ENCODE results near the gene PAQR5. TPM values are rescaled to one million over a fixed set of nuclear protein-coding genes. Genes with fewer than 3 reads are reported as not detected.

The PAQR5 gene
- total and polyA plus RNA-seq, 2 donors (not counting 3 experiments of a cell fraction or from before 2014, with no cell fraction given), result 0.08 to 0.09 TPM

- no peaks in the 10 kb centered on the region for H3K4me1 ChIP-seq (ENCODE audit: control insufficient read depth, extremely low read depth, insufficient read depth, low read length)
- DNase-seq (ENCODE audit: low read depth, low spot score) (no peak), FAIRE-seq (no peak)
- intact Hi-C loops (cut with micrococcal nuclease), result no loop called here
- no peak overlapping the region for H3K9ac ChIP-seq (replicated peaks; ENCODE audit: extremely low read depth, insufficient read depth, low read length)
- no peaks in the 10 kb centered on the region for H3K79me2 ChIP-seq (ENCODE audit: control insufficient read depth, insufficient read depth, low read length)
- no peaks in the 10 kb centered on the region for H3K9me1 ChIP-seq (replicated peaks; ENCODE audit: control insufficient read depth, extremely low read depth, insufficient read depth, low read length)
- dilution Hi-C loops (cut with MboI; ENCODE audit: extremely low pct_ligation_motif_present, low sequenced_read_pairs), result no loop called here
- no peak overlapping the region for H3K4me2 ChIP-seq (ENCODE audit: insufficient read depth, low read length)
- CTCF ChIA-PET, result interaction anchor here (0.7 kb wide), 1 partner anchor 185 kb away, joined by 3 read pairs; no protein-coding TSS in a partner anchor
- BruUV-seq (replicated peaks), result no TSS peak
- H3K9me3 ChIP-seq (replicated peaks; ENCODE audit: control insufficient read depth, insufficient read depth, low read length), result no peaks in the 10 kb centered on the region
- H3K27ac ChIP-seq (ENCODE audit: insufficient read depth, low read depth, low read length), result no peak overlapping the region
- H3K36me3 ChIP-seq (ENCODE audit: control insufficient read depth in 2 of 2, extremely low read depth in 1 of 2, insufficient read depth in 2 of 2, low read length in 2 of 2), result no peaks in the 10 kb centered on the region
- TF ChIP-seq POLR2AphosphoS5 (IDR thresholded peaks at IDR 0.05; ENCODE audit: insufficient read depth, low read depth, low read length), result no peak
- TF ChIP-seq MYC (IDR thresholded peaks at IDR 0.05; ENCODE audit: low read depth, low read length), result no peak
- TF ChIP-seq, protein P1, sequence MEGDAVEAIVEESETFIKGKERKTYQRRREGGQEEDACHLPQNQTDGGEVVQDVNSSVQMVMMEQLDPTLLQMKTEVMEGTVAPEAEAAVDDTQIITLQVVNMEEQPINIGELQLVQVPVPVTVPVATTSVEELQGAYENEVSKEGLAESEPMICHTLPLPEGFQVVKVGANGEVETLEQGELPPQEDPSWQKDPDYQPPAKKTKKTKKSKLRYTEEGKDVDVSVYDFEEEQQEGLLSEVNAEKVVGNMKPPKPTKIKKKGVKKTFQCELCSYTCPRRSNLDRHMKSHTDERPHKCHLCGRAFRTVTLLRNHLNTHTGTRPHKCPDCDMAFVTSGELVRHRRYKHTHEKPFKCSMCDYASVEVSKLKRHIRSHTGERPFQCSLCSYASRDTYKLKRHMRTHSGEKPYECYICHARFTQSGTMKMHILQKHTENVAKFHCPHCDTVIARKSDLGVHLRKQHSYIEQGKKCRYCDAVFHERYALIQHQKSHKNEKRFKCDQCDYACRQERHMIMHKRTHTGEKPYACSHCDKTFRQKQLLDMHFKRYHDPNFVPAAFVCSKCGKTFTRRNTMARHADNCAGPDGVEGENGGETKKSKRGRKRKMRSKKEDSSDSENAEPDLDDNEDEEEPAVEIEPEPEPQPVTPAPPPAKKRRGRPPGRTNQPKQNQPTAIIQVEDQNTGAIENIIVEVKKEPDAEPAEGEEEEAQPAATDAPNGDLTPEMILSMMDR (IDR thresholded peaks at IDR 0.05; ENCODE audit: extremely low read depth in 1 of 2, insufficient read depth in 1 of 2, low read depth in 1 of 2, low read length in 2 of 2), result no peak
- TF ChIP-seq MAX (IDR thresholded peaks at IDR 0.05; ENCODE audit: insufficient read depth, insufficient read length), result no peak
- no peak for TF ChIP-seq GATA2 (IDR thresholded peaks at IDR 0.05; ENCODE audit: insufficient read depth, insufficient read length, low read depth, low read length)
- no peak for TF ChIP-seq EZH2 (IDR thresholded peaks at IDR 0.05; ENCODE audit: borderline replicate concordance, low read depth, low read length, severe bottlenecking)
- TF ChIP-seq JUN (IDR thresholded peaks at IDR 0.05; ENCODE audit: borderline replicate concordance, insufficient read depth, insufficient read length, low read depth), result no peak
- TF ChIP-seq FOS (IDR thresholded peaks at IDR 0.05; ENCODE audit: borderline replicate concordance, insufficient read depth, low read length), result no peak
- TF ChIP-seq POLR2A (IDR thresholded peaks at IDR 0.05; ENCODE audit: low read depth, low read length), result no peak
- H4K20me1 ChIP-seq (replicated peaks; ENCODE audit: control insufficient read depth, extremely low read depth, insufficient read depth, low read length), result no peaks in the 10 kb centered on the region
- H3K27me3 ChIP-seq (ENCODE audit: control insufficient read depth in 2 of 2, insufficient read depth in 2 of 2, low read length in 2 of 2), result peaks cover 0 to 4% of the 10 kb centered on the region in 2 experiments
- H3K4me3 ChIP-seq (replicated peaks in 1 of 3; ENCODE audit: insufficient read depth in 1 of 3, low read depth in 1 of 3, low read length in 3 of 3), result no peak overlapping the region
- POLR2A ChIA-PET, result no interaction called here
- no peak overlapping the region for H2AFZ ChIP-seq (ENCODE audit: low read depth, low read length)
Observed at GRCh38 chr15:69320977-69321554, 22.4 kb downstream of the PAQR5 start.

Data from endothelial cell of umbilical vein (primary cell).